ENCODE data around the gene BARHL1. TPM values are rescaled to one million over a fixed set of nuclear protein-coding genes. Genes with fewer than 3 reads are reported as not detected.

The BARHL1 gene
- total and polyA plus RNA-seq, 2 of the 4 experiments (the other 2 are of a cell fraction): not detected

DNA sequence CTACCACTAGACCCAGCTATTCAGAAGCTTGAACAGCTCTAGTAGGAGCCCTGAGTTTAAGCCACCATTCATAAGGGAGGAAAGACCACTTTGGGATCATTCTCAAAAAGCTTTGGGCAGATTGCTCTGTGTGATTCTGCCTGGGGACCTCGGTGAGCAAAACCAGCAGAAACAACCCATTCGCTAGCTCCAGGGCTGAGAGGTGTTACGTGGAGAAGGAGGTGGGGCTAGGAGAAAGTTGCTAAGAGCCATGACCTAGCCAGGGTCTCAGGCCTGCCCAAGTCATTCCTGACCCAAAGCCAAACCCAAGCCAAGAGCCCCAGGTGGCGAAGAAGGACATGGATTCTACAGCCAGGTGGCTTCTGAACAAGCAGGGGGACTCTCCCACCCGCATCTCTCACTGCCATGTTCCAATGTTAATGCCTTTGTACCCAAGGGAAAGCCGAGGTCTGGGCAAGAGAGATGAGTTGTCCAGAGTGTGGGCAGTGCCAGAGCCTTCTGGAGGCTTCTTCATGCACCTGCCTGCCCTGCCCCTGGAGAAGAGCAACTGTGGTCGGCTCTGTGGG lies 4.0 kb upstream of the BARHL1 start:
- Histone ChIP-seq H3K27me3 (ENCODE audit: control insufficient read depth, insufficient read depth, low read length) (peaks cover 72% of the 10 kb centered on the region), H3K4me2 (ENCODE audit: low read depth, low read length) (no peak overlapping the region), H3K9me3 (ENCODE audit: control insufficient read depth, insufficient read depth, low read length) (no peaks in the 10 kb centered on the region), H4K8ac (ENCODE audit: low read depth in 2 of 2, low read length in 2 of 2) (no peak overlapping the region), H2BK120ac (ENCODE audit: low read depth, low read length) (no peak overlapping the region), H2AK9ac (replicated peaks; ENCODE audit: low read depth, low read length, poor library complexity) (no peak overlapping the region), H2AK5ac (ENCODE audit: low read depth, low read length) (no peak overlapping the region), H3K14ac (replicated peaks; ENCODE audit: low read depth, low read length) (no peak overlapping the region), H3K56ac (ENCODE audit: extremely low read depth, insufficient read depth, low read length) (no peak overlapping the region), H3K9me1 (ENCODE audit: insufficient read depth, low read length) (no peaks in the 10 kb centered on the region), H3K79me1 (ENCODE audit: low read depth in 1 of 2, low read length in 2 of 2) (no peaks in the 10 kb centered on the region), H3K9ac (ENCODE audit: low read depth, low read length) (no peak overlapping the region), H2BK20ac (ENCODE audit: low read depth, low read length) (no peak overlapping the region), H4K91ac (ENCODE audit: insufficient read depth, low read depth, low read length) (no peak overlapping the region), H2BK5ac (ENCODE audit: low read depth, low read length, poor library complexity, severe bottlenecking) (no peak overlapping the region), H2BK15ac (ENCODE audit: low read depth, low read length) (no peak overlapping the region), H3K4ac (ENCODE audit: low read depth, low read length) (no peak overlapping the region), H3K23ac (ENCODE audit: low read depth, low read length) (no peak overlapping the region), H2AFZ (replicated peaks; ENCODE audit: low read length, poor library complexity) (no peak overlapping the region), H3K18ac (ENCODE audit: low read depth, low read length) (no peak overlapping the region), H3K4me3 (ENCODE audit: insufficient read depth, low read depth, low read length) (no peak overlapping the region), H3K36me3 (ENCODE audit: control insufficient read depth, insufficient read depth, low read length) (no peaks in the 10 kb centered on the region), H3K27ac (ENCODE audit: insufficient read depth, low read length) (no peak overlapping the region), H4K5ac (ENCODE audit: low read depth, low read length) (no peak overlapping the region), H4K20me1 (ENCODE audit: insufficient read depth, low read length) (peaks cover 17% of the 10 kb centered on the region; the same call in 1 of the 2 replicates), H3K4me1 (ENCODE audit: control insufficient read depth, insufficient read depth, low read length) (no peaks in the 10 kb centered on the region)
- dilution Hi-C loops (cut with HindIII; ENCODE audit: low sequenced_read_pairs, unreplicated experiment) (no loop called here), in situ Hi-C loops (cut with MboI; ENCODE audit: low sequenced_read_pairs) (loop anchor here (5.0 kb wide), 1 partner anchor 71 kb away; no protein-coding TSS in a partner anchor), intact Hi-C loops (cut with micrococcal nuclease) (loop anchor here (5.0 kb wide), 1 partner anchor 821 kb away; no protein-coding TSS in a partner anchor)
- BruUV-seq (replicated peaks): no TSS peak
- CTCF ChIA-PET: interaction anchor here (1.1 kb wide), 1 partner anchor 10 kb away, joined by 3 read pairs; no protein-coding TSS in a partner anchor
- DNase-seq (no peak), ATAC-seq (ENCODE audit: low read depth) (no peak)
- POLR2A ChIA-PET (ENCODE audit: unreplicated experiment): no interaction called here
- no CpG with 5 or more reads among the region's 7 CpGs for WGBS, 2 experiments (ENCODE audit: extremely low coverage in 2 of 2, insufficient read length in 1 of 2)
- TF ChIP-seq NFE2L2 (IDR thresholded peaks at IDR 0.05; ENCODE audit: low read depth, low read length) (no peak), MXI1 (IDR thresholded peaks at IDR 0.05; ENCODE audit: borderline replicate concordance, low read depth, low read length) (no peak), RFX5 (IDR thresholded peaks at IDR 0.05; ENCODE audit: low read depth, low read length) (no peak), FOS (IDR thresholded peaks at IDR 0.05; ENCODE audit: low read depth, low read length) (no peak), CEBPB (IDR thresholded peaks at IDR 0.05; ENCODE audit: low read depth, low read length) (no peak), RAD21 (IDR thresholded peaks at IDR 0.05; ENCODE audit: low read length) (no peak), MAFK (IDR thresholded peaks at IDR 0.05; ENCODE audit: low read depth, low read length) (no peak), MAZ (IDR thresholded peaks at IDR 0.05; ENCODE audit: borderline replicate concordance, low read depth, low read length) (no peak)

Measured in IMR-90 (cell line).